Measurements from ENCODE around the gene PDGFD.

PDGFD gene

DNA sequence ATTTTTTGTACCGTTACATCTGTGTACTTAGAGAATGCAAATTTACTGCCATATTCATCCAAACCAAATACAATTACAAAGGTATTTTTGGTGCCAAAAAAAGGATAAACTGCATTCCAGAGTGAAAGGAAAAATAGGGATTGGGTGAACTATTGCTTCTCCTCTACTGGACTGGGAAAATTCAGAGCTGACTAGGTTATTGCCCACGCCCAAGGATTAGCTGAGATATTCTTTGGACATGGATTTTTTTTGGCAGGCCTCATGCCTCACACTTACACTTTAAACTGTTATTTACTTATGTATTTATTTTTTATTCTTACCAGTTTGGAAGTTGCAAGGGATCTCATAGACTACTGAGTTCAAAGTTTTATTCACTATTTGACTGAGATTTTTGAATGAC is 203.8 kb downstream of the PDGFD start:
- DNase-seq (ENCODE audit: low read depth in 2 of 2, low spot score in 1 of 2), result no peak

DNA sequence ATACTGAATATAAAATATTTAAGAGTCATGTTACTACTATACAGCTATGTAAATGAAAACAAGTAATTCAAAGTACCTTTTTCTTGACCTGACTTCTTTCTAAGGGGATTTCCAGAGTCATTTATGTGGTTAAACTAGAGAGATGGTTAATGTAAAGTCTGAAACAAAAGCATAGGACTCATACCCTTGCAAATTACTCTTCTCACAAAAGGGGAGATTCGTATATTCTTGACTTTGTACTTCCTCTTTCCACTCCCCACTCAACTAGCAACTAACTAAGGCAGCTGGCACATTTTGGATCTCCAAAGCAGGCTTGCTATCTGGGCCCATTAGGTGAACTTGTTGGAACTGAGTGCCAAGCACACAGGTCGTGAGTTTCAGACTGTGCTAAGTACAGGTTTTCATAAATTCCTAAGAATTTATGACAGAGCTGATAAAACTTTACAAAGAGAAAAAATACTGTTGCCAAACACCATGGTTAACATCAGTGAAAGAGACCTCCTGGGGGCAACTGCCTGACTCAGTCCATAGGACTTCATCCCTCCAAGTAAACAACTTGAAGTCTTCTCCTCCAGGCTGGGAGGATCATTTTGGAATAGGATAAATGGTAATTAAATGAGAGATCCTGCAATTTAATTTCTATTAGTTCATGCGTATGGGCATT is 204.5 kb downstream of the PDGFD start:
- DNase-seq (ENCODE audit: low read depth in 2 of 2, low spot score in 1 of 2), result no peak

GRCh38 chr11:103958475-103959215 is 205.3 kb downstream of the PDGFD start:
- DNase-seq (ENCODE audit: low read depth in 2 of 2, low spot score in 1 of 2), result no peak

GRCh38 chr11:103953797-103954486 is 210.0 kb downstream of the PDGFD start:
- DNase-seq (ENCODE audit: low read depth in 2 of 2, low spot score in 1 of 2), result no peak

- DNase-seq (ENCODE audit: low read depth in 2 of 2, low spot score in 1 of 2), result no peak
Observed at GRCh38 chr11:103949781-103950180, 214.2 kb downstream of the PDGFD start.

DNA sequence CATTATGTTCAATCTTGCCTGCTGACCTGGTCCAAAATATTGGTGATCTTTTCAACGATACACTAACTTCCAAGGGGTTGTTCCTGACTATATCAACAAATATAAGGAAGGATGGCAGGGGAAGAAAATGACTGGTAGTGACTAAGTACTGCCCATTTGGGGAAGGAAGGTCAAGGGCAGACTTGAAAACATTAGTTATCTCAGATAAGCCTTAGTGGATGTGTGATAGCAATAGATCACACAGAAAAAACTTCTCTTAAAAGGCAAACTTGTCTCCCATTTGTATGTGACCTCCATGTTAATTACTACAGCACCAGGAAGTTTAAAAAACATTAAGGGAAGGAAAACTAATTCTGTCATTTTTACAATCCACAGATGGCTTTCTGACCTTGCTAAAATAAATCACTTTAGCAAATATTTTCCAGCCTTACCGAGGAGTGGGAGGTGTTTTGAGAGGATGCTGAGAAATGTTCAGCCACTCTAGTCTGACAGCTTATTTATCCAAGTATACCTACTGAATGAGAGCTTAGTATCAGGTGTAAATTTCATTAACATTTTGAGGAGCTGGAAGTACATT is 215.7 kb downstream of the PDGFD start:
- DNase-seq (ENCODE audit: low read depth in 2 of 2, low spot score in 1 of 2), result no peak

- DNase-seq (ENCODE audit: low read depth in 2 of 2, low spot score in 1 of 2), result no peak
Observed at GRCh38 chr11:103947546-103947919, 216.4 kb downstream of the PDGFD start.

DNA sequence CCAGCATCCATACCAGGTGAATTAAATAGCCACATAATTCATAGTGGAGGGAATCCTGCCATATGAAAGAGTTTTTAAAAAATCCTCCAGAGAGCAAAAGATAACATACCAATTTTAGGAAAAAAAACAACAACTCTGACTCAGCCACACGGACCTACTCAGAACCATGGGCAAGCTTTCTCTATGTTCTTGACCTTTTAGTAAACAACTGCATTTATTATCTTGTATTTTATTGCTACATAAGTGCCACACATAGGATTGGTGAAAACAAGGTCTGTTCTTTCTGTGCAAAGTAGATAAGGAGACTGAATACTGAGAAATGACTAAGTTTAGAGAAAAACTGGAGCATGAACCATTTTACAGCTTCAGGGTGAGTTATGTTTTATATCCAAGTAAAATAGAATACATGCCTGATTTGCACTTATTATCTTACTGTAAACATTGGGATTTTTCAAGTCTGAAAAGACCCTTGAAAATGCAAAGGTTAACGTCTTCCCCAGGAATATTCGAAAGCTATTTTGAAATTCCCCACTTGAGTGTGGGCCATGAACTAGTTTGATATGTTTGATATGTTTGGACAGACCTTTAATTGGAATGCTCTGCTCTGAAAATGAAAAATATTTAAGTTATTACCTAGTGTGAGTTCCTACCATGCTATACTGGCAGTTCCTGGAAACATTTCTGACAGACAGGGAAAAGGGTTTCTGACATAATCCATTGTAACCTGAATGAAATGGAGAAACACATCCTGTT is 217.0 kb downstream of the PDGFD start:
- DNase-seq (ENCODE audit: low read depth in 2 of 2, low spot score in 1 of 2), result no peak

DNA sequence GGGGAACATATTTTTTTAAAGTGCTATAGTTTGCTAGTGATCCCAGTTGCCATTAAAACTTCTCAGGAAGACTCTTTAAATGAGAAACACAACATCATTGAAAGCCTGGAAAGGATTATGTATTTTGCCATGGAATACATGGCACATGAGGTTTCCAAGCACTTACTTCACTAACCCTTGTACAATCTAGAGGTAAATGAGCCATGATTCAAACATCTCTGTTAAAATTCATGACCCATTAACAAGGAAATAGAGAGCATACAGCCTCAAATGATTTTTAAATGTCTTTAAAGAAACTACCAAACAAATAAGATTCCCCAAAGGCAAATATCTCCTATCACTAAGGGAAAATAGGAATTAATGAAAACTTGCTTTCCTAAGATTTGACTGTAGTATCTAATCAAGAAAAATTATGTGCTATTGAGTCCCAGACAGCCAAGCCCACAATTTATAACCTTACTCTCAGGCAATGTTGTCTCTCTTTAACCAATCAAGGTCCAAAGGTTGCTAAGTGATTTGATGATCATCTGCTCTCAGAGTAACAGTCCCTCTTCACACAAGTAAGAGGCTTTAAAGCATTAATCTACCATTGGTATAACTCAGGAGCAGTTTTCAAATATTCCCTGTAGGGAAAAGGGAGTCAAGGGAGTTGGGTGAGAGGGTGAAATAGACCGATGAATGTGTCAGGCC is 219.6 kb downstream of the PDGFD start:
- DNase-seq (ENCODE audit: low read depth in 2 of 2, low spot score in 1 of 2), result no peak

- no peak for DNase-seq (ENCODE audit: low read depth in 2 of 2, low spot score in 1 of 2)
Observed at GRCh38 chr11:103942646-103943045, 221.3 kb downstream of the PDGFD start.

GRCh38 chr11:103940551-103940950 is 223.4 kb downstream of the PDGFD start:
- no peak for DNase-seq (ENCODE audit: low read depth in 2 of 2, low spot score in 1 of 2)

- no peak for DNase-seq (ENCODE audit: low read depth in 2 of 2, low spot score in 1 of 2)
Observed at GRCh38 chr11:103939694-103940093, 224.3 kb downstream of the PDGFD start.

DNA sequence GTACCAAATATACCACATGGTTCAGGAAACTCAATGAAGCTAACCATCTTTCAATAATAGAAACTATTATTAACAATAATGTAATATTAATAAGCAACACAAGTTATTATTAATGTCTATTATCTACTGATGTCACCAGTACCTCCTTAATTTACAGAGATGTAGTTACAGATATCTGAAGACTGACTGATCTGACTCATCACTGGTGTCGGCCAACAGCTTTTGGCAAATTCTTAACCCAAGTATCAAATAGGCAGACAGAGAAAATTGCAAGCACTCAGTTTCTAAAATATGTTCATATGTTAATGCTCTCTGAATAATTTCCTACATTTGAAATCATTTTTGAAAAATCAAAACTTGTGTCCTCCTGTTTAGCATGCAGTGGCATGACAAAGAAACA is 227.9 kb downstream of the PDGFD start:
- no peak for DNase-seq (ENCODE audit: low read depth in 2 of 2, low spot score in 1 of 2)

DNA sequence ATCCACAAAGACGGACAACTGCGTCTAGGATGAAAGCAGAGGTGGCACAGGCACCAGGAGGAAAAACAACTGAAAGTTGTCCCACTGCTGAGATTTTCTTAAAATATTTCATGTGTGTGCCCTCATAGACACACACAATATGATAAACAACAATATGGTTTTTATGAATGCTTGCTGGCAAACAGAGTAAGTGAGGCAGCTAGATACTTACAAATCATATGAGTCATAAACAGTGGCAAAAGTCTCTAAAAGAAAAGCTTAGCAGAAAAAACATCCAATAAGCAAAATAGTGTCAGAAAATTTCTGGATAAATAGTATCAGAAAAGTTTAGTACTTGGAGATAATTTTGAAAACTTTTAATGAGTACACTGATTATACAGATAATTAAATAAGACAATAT is 228.7 kb downstream of the PDGFD start:
- DNase-seq (ENCODE audit: low read depth in 2 of 2, low spot score in 1 of 2), result no peak

DNA sequence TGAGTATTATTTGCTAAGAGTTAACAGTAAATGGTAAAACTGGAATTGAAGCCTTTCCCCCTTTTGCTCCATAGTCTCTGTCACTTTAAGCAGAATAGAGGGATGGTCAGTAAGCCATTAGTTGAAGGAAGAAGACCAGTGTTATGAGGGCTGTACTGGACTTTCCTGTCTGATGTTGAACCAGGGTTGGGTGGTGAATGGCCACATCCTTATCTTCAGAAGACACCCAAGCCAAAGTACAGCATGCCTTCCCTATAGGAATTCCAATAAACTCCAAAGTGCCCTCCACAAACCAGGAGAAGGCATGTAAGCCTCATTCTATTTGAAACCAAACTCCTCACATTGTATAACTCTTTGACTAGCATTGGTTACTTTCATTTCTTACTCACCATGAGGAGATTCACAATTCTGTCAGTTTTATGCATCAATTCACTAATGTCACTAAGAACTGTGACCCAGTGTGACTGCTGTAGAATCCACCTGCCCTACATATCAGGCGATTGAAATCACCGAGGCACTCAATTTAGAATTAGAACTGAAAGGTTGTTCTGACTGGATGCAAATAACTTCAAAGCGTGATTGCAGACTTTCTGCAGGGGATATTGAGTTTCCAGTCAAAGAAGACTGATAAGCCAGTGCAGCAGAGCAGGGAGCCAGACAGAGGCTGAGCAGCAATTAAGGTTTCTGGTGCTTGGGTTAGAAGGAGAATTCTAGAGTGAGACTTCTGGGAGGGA is 234.6 kb downstream of the PDGFD start:
- no peak for DNase-seq (ENCODE audit: low read depth in 2 of 2, low spot score in 1 of 2)

DNA sequence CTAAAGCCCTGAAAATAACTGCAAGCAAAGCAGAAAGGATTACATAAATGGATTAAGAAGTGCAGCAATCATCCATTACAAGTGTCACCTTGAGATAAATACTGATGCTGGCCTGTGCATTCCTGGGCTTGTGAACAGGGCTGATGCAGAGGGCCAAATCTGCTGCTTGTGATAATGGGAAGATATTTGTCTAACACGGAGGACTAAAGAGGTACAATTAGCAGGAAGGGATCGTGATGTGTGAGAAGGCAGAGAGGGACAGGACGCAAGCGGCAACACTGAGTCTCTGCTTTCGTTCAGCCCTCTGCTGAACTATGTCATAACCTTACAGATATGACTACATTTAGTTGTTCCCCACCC is 235.2 kb downstream of the PDGFD start:
- DNase-seq (ENCODE audit: low read depth in 2 of 2, low spot score in 1 of 2), result no peak

DNA sequence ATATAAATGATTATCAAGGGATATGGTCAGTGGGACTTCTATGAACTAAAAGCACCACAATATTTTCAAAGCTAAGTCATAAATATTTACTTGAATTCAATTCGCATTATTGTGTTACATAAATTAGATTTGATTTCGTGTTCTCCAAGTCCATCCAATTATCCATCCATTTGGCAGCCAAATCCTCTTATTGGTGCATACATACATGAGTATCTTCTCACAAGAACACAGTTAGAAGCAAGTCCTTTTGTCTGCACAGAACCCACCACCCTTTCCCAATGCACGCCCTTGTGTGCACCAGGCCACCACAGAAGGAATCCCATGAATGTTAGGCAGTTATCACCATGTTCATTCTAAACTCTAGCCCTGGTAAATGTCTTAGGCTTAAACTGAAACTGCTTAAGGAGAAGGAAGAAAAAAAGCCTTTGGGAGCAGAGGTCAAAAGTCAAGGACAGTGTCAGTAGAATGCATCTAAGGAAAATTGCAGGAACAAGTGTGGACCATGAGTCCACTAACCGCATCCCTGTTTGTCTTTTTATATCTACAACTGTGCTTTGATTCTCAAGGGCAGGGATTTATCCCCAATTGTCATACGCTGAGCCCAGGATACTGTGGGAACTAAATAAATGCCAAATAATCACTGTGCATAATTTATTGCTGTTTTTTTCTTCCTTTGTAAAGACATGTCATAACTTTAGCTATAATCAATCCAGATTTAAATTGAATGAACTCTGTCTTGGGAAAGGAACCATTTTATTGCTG is 235.7 kb downstream of the PDGFD start:
- no peak for DNase-seq (ENCODE audit: low read depth in 2 of 2, low spot score in 1 of 2)

DNA sequence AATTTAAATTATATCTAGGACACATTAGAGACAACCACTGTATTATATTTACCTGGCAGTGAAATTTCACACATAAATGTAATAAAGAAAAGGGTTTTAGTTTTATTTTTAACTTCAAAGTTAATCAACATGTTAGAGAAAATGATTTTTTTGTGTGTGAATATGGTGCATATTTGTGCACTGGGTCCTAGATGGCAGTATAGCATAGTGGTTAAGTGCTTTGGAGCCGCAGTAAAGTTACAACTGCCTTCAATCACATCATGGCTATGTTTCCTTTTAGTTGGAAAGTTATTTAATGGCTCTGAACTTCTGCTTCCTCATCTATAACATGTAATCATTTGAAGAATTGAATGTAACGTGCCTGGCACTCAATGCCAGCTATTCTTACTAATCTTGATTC is 236.4 kb downstream of the PDGFD start:
- DNase-seq (ENCODE audit: low read depth in 2 of 2, low spot score in 1 of 2), result no peak

DNA sequence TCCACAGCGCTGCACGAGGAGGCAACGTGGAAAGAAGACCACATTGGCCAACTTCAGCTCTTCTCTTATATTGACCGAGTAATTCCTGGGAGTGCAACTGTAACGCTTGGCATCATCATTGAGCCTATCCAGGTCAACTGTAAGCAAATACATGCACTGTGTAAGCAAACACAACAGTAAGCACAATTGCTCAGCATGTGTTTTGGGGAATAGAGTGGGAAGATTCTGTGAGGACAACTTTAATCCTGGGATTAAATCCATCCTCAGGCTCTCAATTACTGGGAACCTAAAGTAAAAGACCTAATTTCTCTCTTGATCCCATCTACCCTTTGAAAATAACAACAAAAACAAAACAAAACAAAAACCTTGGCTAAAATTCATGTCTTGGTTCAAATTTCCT is 237.0 kb downstream of the PDGFD start:
- DNase-seq (ENCODE audit: low read depth in 2 of 2, low spot score in 1 of 2), result no peak
